PC-9 (cell line): ENCODE data around the gene MACROH2A2. TPM values are rescaled to one million over a fixed set of nuclear protein-coding genes. Genes with fewer than 3 reads are reported as not detected.

Source experiments
- BruUV-seq: library from RNA; stranded (reverse); fragments of 400-500 nt; replicated peaks from 2 replicates; lab custom pipeline; 2021; lab: Mats Ljungman, UMichigan
- CTCF ChIA-PET: fragments of 300-600 bp; sonication (Branson Sonifier 250); formaldehyde crosslinking; loops from one replicate; lab custom pipeline; 2022; ENCODE audit warnings: antibody characterized with exemption; lab: Charles Lee
- POLR2A ChIA-PET: fragments of 300-600 bp; sonication (Branson Sonifier 250); formaldehyde crosslinking; loops from one replicate; lab custom pipeline; 2022; ENCODE audit warnings: antibody characterized with exemption; ENCODE audit not compliant: unreplicated experiment; lab: Charles Lee
- DNase-seq, 2 experiments: peaks; one replicate each; pipeline versions ENCODE4 v3.0.0 to v3.0.0-alpha.2; 2015 to 2022; ENCODE audit warnings: mixed read lengths in 1 of 2
- H2AFZ ChIP-seq: fragments of 200-600 bp; sonication (generic); 2 replicates; pipeline ENCODE4 v1.8.1; 2017; ENCODE audit warnings: antibody characterized with exemption
- H3F3A ChIP-seq: fragments of 200-600 bp; sonication (generic); 2 replicates; pipeline ENCODE4 v1.8.1; 2017; ENCODE audit warnings: antibody characterized with exemption, mild to moderate bottlenecking, low read depth; ENCODE audit not compliant: insufficient read depth
- H3K27ac ChIP-seq: fragments of 200-600 bp; sonication (generic); 2 replicates; pipeline ENCODE4 v1.6.1; 2016; ENCODE audit warnings: mixed run types
- H3K27me3 ChIP-seq: fragments of 200-600 bp; sonication (generic); 2 replicates; pipeline ENCODE4 v1.6.1; 2016; ENCODE audit warnings: low read depth, mixed run types; ENCODE audit not compliant: insufficient read depth
- H3K36me3 ChIP-seq: fragments of 200-600 bp; sonication (generic); 2 replicates; pipeline ENCODE4 v1.6.1; 2016; ENCODE audit warnings: low read depth, mixed run types
- H3K4me1 ChIP-seq: fragments of 200-600 bp; sonication (generic); replicated peaks from 2 replicates; pipeline ENCODE4 v1.6.1; 2016; ENCODE audit warnings: mixed run types; ENCODE audit not compliant: insufficient read depth
- H3K4me2 ChIP-seq: fragments of 200-600 bp; sonication (generic); 2 replicates; pipeline ENCODE4 v1.6.1; 2017; ENCODE audit warnings: mixed run types
- H3K4me3 ChIP-seq: fragments of 200-600 bp; sonication (generic); 2 replicates; pipeline ENCODE4 v1.6.1; 2016; ENCODE audit warnings: mixed run types
- H3K79me2 ChIP-seq: fragments of 200-600 bp; sonication (generic); 2 replicates; pipeline ENCODE4 v1.6.1; 2017; ENCODE audit warnings: low read depth, mixed run types
- H3K9me2 ChIP-seq: fragments of 200-600 bp; sonication (generic); 2 replicates; pipeline ENCODE4 v1.8.1; 2017; ENCODE audit warnings: mild to moderate bottlenecking; ENCODE audit not compliant: insufficient read depth
- H3K9me3 ChIP-seq: fragments of 200-600 bp; sonication (generic); 2 replicates; pipeline ENCODE4 v1.8.1; 2016; ENCODE audit warnings: low read depth; ENCODE audit not compliant: insufficient read depth
- H4K20me1 ChIP-seq: fragments of 200-600 bp; sonication (generic); 2 replicates; pipeline ENCODE4 v1.8.1; 2017; ENCODE audit not compliant: insufficient read depth
- CTCF ChIP-seq: fragments of 200-600 bp; sonication (generic); conservative IDR thresholded peaks from 2 replicates; pipeline ENCODE4 v1.6.1; 2017; ENCODE audit warnings: mixed run types, antibody characterized with exemption, mild to moderate bottlenecking, moderate library complexity
- EZH2 ChIP-seq: fragments of 200-600 bp; sonication (generic); IDR thresholded peaks from 2 replicates; pipeline ENCODE4 v1.8.0; 2017; ENCODE audit warnings: antibody characterized with exemption, low read depth
- intact Hi-C: fragments of 100-400 bp; cut with micrococcal nuclease; formaldehyde crosslinking; loops from one replicate; pipeline ENCODE4 v1.10.0; 2022; ENCODE audit not compliant: unreplicated experiment
- total RNA-seq: library from RNA; stranded (reverse); gene quantifications from 2 replicates; pipeline ENCODE4 v1.2.3, GENCODE V29; 2021

The MACROH2A2 gene
- total RNA-seq, 1 experiment from 2014 or later: not detected

- Histone ChIP-seq H3K4me1 (no peaks in the 10 kb centered on the region), H2AFZ (no peak overlapping the region), H3K9me3 (peaks cover 17% of the 10 kb centered on the region), H3K9me2 (no peaks in the 10 kb centered on the region), H3F3A (no peaks in the 10 kb centered on the region), H3K27ac (no peak overlapping the region), H3K36me3 (no peaks in the 10 kb centered on the region), H3K4me2 (no peak overlapping the region), H3K4me3 (no peak overlapping the region), H4K20me1 (no peaks in the 10 kb centered on the region), H3K27me3 (peaks cover 72% of the 10 kb centered on the region), H3K79me2 (no peaks in the 10 kb centered on the region)
- ChIA-PET POLR2A (no interaction called here), CTCF (no interaction called here)
- TF ChIP-seq EZH2 (no peak), CTCF (no peak)
- DNase-seq: no peak
- BruUV-seq: no TSS peak
- intact Hi-C loops: no loop called here
Observed at GRCh38 chr10:70032667-70033289, 19.9 kb upstream of the MACROH2A2 start.

GRCh38 chr10:70034232-70034631 is 18.4 kb upstream of the MACROH2A2 start:
- no peaks in the 10 kb centered on the region for H3K9me2 ChIP-seq
- no TSS peak for BruUV-seq

GRCh38 chr10:70035531-70035930 is 17.1 kb upstream of the MACROH2A2 start:
- no peaks in the 10 kb centered on the region for H3F3A ChIP-seq
- H3K36me3 ChIP-seq: no peaks in the 10 kb centered on the region
- TF ChIP-seq CTCF (no peak), EZH2 (no peak)
- peaks cover 44% of the 10 kb centered on the region for H3K27me3 ChIP-seq
- no peak overlapping the region for H3K27ac ChIP-seq
- no peaks in the 10 kb centered on the region for H4K20me1 ChIP-seq
- ChIA-PET CTCF (no interaction called here), POLR2A (no interaction called here)
- H3K9me3 ChIP-seq: peaks cover 17% of the 10 kb centered on the region
- H3K4me2 ChIP-seq: no peak overlapping the region
- no peaks in the 10 kb centered on the region for H3K79me2 ChIP-seq
- DNase-seq: no peak
- BruUV-seq: no TSS peak
- H3K9me2 ChIP-seq: no peaks in the 10 kb centered on the region
- H3K4me3 ChIP-seq: no peak overlapping the region
- intact Hi-C loops: no loop called here
- no peaks in the 10 kb centered on the region for H3K4me1 ChIP-seq
- H2AFZ ChIP-seq: no peak overlapping the region

More at GRCh38 chr10:70034232-70034631, 18.4 kb upstream of the MACROH2A2 start:
- no peaks in the 10 kb centered on the region for H3F3A ChIP-seq
- ChIA-PET CTCF (no interaction called here), POLR2A (no interaction called here)
- no peaks in the 10 kb centered on the region for H4K20me1 ChIP-seq
- DNase-seq: no peak
- no peaks in the 10 kb centered on the region for H3K4me1 ChIP-seq
- no peaks in the 10 kb centered on the region for H3K79me2 ChIP-seq
- no peak overlapping the region for H3K27ac ChIP-seq
- H3K9me3 ChIP-seq: peaks cover 17% of the 10 kb centered on the region
- no peak overlapping the region for H3K4me3 ChIP-seq
- intact Hi-C loops: no loop called here
- H2AFZ ChIP-seq: no peak overlapping the region
- peaks cover 57% of the 10 kb centered on the region for H3K27me3 ChIP-seq
- H3K36me3 ChIP-seq: no peaks in the 10 kb centered on the region
- TF ChIP-seq EZH2 (no peak), CTCF (no peak)
- H3K4me2 ChIP-seq: no peak overlapping the region
